H1 (cell line): ENCODE measurements around the gene PACC1. TPM values are rescaled to one million over a fixed set of nuclear protein-coding genes. Genes with fewer than 3 reads are reported as not detected.

ENCODE experiments used
- CTCF ChIA-PET: fragments of 300-600 bp; sonication (Branson Sonifier 250); formaldehyde crosslinking; loops from one replicate; lab custom pipeline; 2021; ENCODE audit not compliant: partially characterized antibody; lab: Charles Lee
- POLR2A ChIA-PET: fragments of 300-600 bp; sonication (Branson Sonifier 250); formaldehyde crosslinking; loops from one replicate; lab custom pipeline; 2021; ENCODE audit warnings: inconsistent platforms; ENCODE audit not compliant: partially characterized antibody; lab: Charles Lee
- DNase-seq, 2 experiments: peaks; one replicate each; pipeline versions ENCODE4 v3.0.0 to v3.0.0-alpha.2; 2010 to 2022; ENCODE audit warnings: low spot score in 2 of 2, low read depth in 1 of 2, mixed read lengths in 1 of 2
- FAIRE-seq: peaks from 2 replicates; lab custom pipeline; 2011; peaks lifted over from hg19 to GRCh38; lab: Jason Lieb, UNC
- H2AFZ ChIP-seq: 2 replicates; pipeline ENCODE4 v1.8.1; 2012; ENCODE audit warnings: low read length, inconsistent platforms
- H2AK5ac ChIP-seq: 2 replicates; pipeline ENCODE4 v1.6.1; 2013; ENCODE audit warnings: low read depth, low read length
- H2BK120ac ChIP-seq: replicated peaks from 2 replicates; pipeline ENCODE3; 2013; ENCODE audit warnings: low read depth, low read length, inconsistent platforms
- H2BK12ac ChIP-seq: 2 replicates; pipeline ENCODE4 v1.6.1; 2013; ENCODE audit warnings: low read depth, low read length
- H2BK15ac ChIP-seq: 2 replicates; pipeline ENCODE4 v1.6.1; 2013; ENCODE audit warnings: low read length
- H2BK20ac ChIP-seq: 2 replicates; pipeline ENCODE4 v1.6.1; 2013; ENCODE audit warnings: low read length
- H2BK5ac ChIP-seq: 2 replicates; pipeline ENCODE4 v1.6.1; 2013; ENCODE audit warnings: low read depth, low read length
- H3K14ac ChIP-seq: 2 replicates; pipeline ENCODE4 v1.6.1; 2013; ENCODE audit warnings: inconsistent platforms; ENCODE audit not compliant: insufficient read length
- H3K18ac ChIP-seq: 2 replicates; pipeline ENCODE4 v1.6.1; 2013; ENCODE audit warnings: low read length; ENCODE audit errors: extremely low read depth
- H3K23ac ChIP-seq: 2 replicates; pipeline ENCODE4 v1.6.1; 2013; ENCODE audit warnings: inconsistent platforms; ENCODE audit not compliant: insufficient read length
- H3K23me2 ChIP-seq: 2 replicates; pipeline ENCODE4 v1.6.1; 2013; ENCODE audit warnings: low read depth, low read length
- H3K27ac ChIP-seq: 2 replicates; pipeline ENCODE4 v1.6.1; 2011; ENCODE audit warnings: low read depth, low read length, inconsistent platforms
- H3K27me3 ChIP-seq, 4 experiments: replicated peaks in 1 of 4; 1 replicate in 1 of 4; 2 replicates in 3 of 4; pipeline versions ENCODE4 v1.6.1 to v1.8.1; 2011 to 2013; ENCODE audit warnings: low read length in 3 of 4, mild to moderate bottlenecking in 3 of 4, inconsistent platforms in 2 of 4, mixed read lengths in 2 of 4, moderate library complexity in 1 of 4; ENCODE audit not compliant: control insufficient read depth in 3 of 4, insufficient read depth in 3 of 4; ENCODE audit errors: extremely low read depth in 1 of 4
- H3K36me3 ChIP-seq, 4 experiments: 2 replicates each; pipeline versions ENCODE4 v1.6.1 to v1.8.1; 2011 to 2013; ENCODE audit warnings: mild to moderate bottlenecking in 4 of 4, low read length in 3 of 4, moderate library complexity in 2 of 4, control low read depth in 1 of 4, inconsistent platforms in 1 of 4; ENCODE audit not compliant: insufficient read depth in 4 of 4, control insufficient read depth in 2 of 4
- H3K4ac ChIP-seq: replicated peaks from 2 replicates; pipeline ENCODE3; 2013; ENCODE audit warnings: low read length, low read depth, mixed read lengths, inconsistent platforms; ENCODE audit not compliant: insufficient read length
- H3K4me1 ChIP-seq, 4 experiments: replicated peaks in 1 of 4; 1 replicate in 1 of 4; 2 replicates in 3 of 4; pipeline versions ENCODE4 v1.6.1 to v1.8.1; 2011 to 2013; ENCODE audit warnings: low read length in 3 of 4, inconsistent platforms in 2 of 4, mixed read lengths in 1 of 4; ENCODE audit not compliant: insufficient read depth in 4 of 4, control insufficient read depth in 3 of 4
- H3K4me2 ChIP-seq, 2 experiments: 2 replicates each; pipeline versions ENCODE4 v1.6.1 to v1.8.1; 2011 to 2013; ENCODE audit warnings: low read depth in 2 of 2, low read length in 2 of 2, control low read depth in 1 of 2, inconsistent platforms in 1 of 2, mild to moderate bottlenecking in 1 of 2; ENCODE audit not compliant: insufficient read depth in 1 of 2
- H3K4me3 ChIP-seq, 4 experiments: fragments of 200-600, 300-600 bp in 1 of 4; sonication (generic), shearing (Covaris generic), sonication (Bioruptor Twin) in 1 of 4; 2 replicates each; pipeline versions ENCODE4 v1.5.1 to v1.8.1; 2011 to 2016; ENCODE audit warnings: low read length in 4 of 4, low read depth in 3 of 4, control low read depth in 2 of 4, inconsistent platforms in 2 of 4, mild to moderate bottlenecking in 2 of 4, mixed read lengths in 1 of 4, moderate library complexity in 1 of 4; ENCODE audit not compliant: insufficient read depth in 2 of 4; ENCODE audit errors: extremely low read depth in 1 of 4
- H3K56ac ChIP-seq: replicated peaks from 2 replicates; pipeline ENCODE3; 2013; ENCODE audit warnings: low read depth, mild to moderate bottlenecking, mixed read lengths, low read length, inconsistent platforms; ENCODE audit not compliant: insufficient read length
- H3K79me1 ChIP-seq: 2 replicates; pipeline ENCODE4 v1.6.1; 2013; ENCODE audit warnings: low read depth, low read length, control low read depth
- H3K79me2 ChIP-seq, 2 experiments: 2 replicates each; pipeline versions ENCODE4 v1.6.1 to v1.8.1; 2012 to 2013; ENCODE audit warnings: low read length in 2 of 2, mild to moderate bottlenecking in 2 of 2, inconsistent platforms in 1 of 2; ENCODE audit not compliant: insufficient read depth in 2 of 2, control insufficient read depth in 1 of 2
- H3K9ac ChIP-seq, 4 experiments: replicated peaks in 1 of 4; 1 replicate in 1 of 4; 2 replicates in 3 of 4; pipeline versions ENCODE4 v1.6.1 to v1.8.1; 2011 to 2013; ENCODE audit warnings: low read depth in 3 of 4, low read length in 3 of 4, control low read depth in 2 of 4, mild to moderate bottlenecking in 2 of 4, moderate library complexity in 2 of 4, inconsistent platforms in 1 of 4; ENCODE audit errors: extremely low read depth in 1 of 4
- H3K9me3 ChIP-seq, 2 experiments: 2 replicates each; pipeline versions ENCODE4 v1.6.1 to v1.8.1; 2012 to 2013; ENCODE audit warnings: mild to moderate bottlenecking in 2 of 2, moderate library complexity in 2 of 2, control low read depth in 1 of 2, inconsistent platforms in 1 of 2, low read depth in 1 of 2, low read length in 1 of 2, mixed read lengths in 1 of 2; ENCODE audit not compliant: insufficient read depth in 2 of 2
- H4K20me1 ChIP-seq, 2 experiments: replicated peaks in 1 of 2; 2 replicates each; pipeline versions ENCODE3 to v1.8.1; 2011 to 2013; ENCODE audit warnings: inconsistent platforms in 2 of 2, low read length in 2 of 2, mild to moderate bottlenecking in 1 of 2; ENCODE audit not compliant: insufficient read depth in 2 of 2, control insufficient read depth in 1 of 2
- H4K5ac ChIP-seq: 2 replicates; pipeline ENCODE4 v1.6.1; 2013; ENCODE audit warnings: low read length, low read depth, mixed read lengths, inconsistent platforms; ENCODE audit not compliant: insufficient read length
- H4K8ac ChIP-seq: 2 replicates; pipeline ENCODE4 v1.8.0; 2013; ENCODE audit warnings: mild to moderate bottlenecking, moderate library complexity, low read length, inconsistent platforms; ENCODE audit not compliant: insufficient read depth; ENCODE audit errors: extremely low read depth
- H4K91ac ChIP-seq: replicated peaks from 2 replicates; pipeline ENCODE3; 2013; ENCODE audit warnings: low read length, mixed read lengths, inconsistent platforms; ENCODE audit not compliant: insufficient read length
- BACH1 ChIP-seq: IDR thresholded peaks from 2 replicates; pipeline ENCODE4 v1.6.1; 2012; ENCODE audit warnings: low read length, improper control_type of control experiment
- CBX8 ChIP-seq: fragments of 300-800, 300-1000 bp; sonication (generic); IDR thresholded peaks from 2 replicates; pipeline ENCODE4 v1.7.1; 2016; ENCODE audit warnings: low read depth, low read length, borderline replicate concordance
- EGR1 ChIP-seq: IDR thresholded peaks from 2 replicates; pipeline ENCODE4 v1.6.1; 2011; ENCODE audit warnings: low read depth, low read length, borderline replicate concordance
- EP300 ChIP-seq, 2 experiments: IDR thresholded peaks; 1 replicate in 1 of 2; 2 replicates in 1 of 2; pipeline ENCODE4 v1.6.1; 2011 to 2012; ENCODE audit warnings: low read depth in 2 of 2, low read length in 2 of 2, mild to moderate bottlenecking in 2 of 2, borderline replicate concordance in 1 of 2, inconsistent platforms in 1 of 2, moderate library complexity in 1 of 2
- GTF2F1 ChIP-seq: IDR thresholded peaks from 2 replicates; pipeline ENCODE4 v1.6.1; 2012; ENCODE audit warnings: low read depth, low read length, improper control_type of control experiment, borderline replicate concordance
- HDAC2 ChIP-seq, 2 experiments: fragments of 300-600 bp in 1 of 2; sonication (generic) in 1 of 2; IDR thresholded peaks; 2 replicates each; pipeline ENCODE4 v1.6.1; 2011 to 2012; ENCODE audit warnings: low read depth in 2 of 2, low read length in 2 of 2, mild to moderate bottlenecking in 2 of 2, moderate library complexity in 2 of 2, borderline replicate concordance in 1 of 2, inconsistent platforms in 1 of 2
- POLR2A ChIP-seq, 2 experiments: IDR thresholded peaks; 1 replicate in 1 of 2; 2 replicates in 1 of 2; pipeline ENCODE4 v1.6.1; 2011; ENCODE audit warnings: low read depth in 2 of 2, low read length in 2 of 2, mild to moderate bottlenecking in 2 of 2; ENCODE audit errors: control extremely low read depth in 1 of 2
- POU5F1 ChIP-seq: IDR thresholded peaks from 2 replicates; pipeline ENCODE4 v1.6.1; 2011; ENCODE audit warnings: low read depth, mild to moderate bottlenecking, low read length, moderate library complexity
- TAF7 ChIP-seq: optimal IDR thresholded peaks from 2 replicates; pipeline ENCODE3; 2011; ENCODE audit warnings: low read depth, mild to moderate bottlenecking, inconsistent platforms, low read length, moderate library complexity, borderline replicate concordance
- WGBS, 2 experiments: shearing (Covaris generic) in 1 of 2; methylation state at CpG; one replicate each; pipeline versions ENCODE4 v1.1.6 to v1.1.7; 2013 to 2015; ENCODE audit warnings: low lambda C conversion rate in 2 of 2, mixed read lengths in 2 of 2, inconsistent platforms in 1 of 2, low coverage in 1 of 2, missing lambda C conversion rate in 1 of 2; ENCODE audit not compliant: insufficient replicate concordance in 2 of 2, insufficient coverage in 1 of 2, insufficient read length in 1 of 2; ENCODE audit errors: extremely low coverage in 1 of 2, missing lambda C conversion rate in 1 of 2; 5-methylcytosine and 5-hydroxymethylcytosine counted together
- polyA plus RNA-seq, 7 experiments: library from polyadenylated mRNA; depleted of rRNA in 3 of 7; stranded (reverse) in 5 of 7; unstranded in 2 of 7; fragments of >200 nt in 5 of 7; fragments of 200-250 nt in 2 of 7; gene quantifications; 1 replicate in 5 of 7; 2 replicates in 1 of 7; 4 replicates in 1 of 7; pipeline versions ENCODE4 v1.2.1 to v1.2.3, GENCODE V29; 2011 to 2013; ENCODE audit warnings: missing spikeins in 2 of 7, mixed read lengths in 2 of 7
- total RNA-seq: library from RNA; stranded (reverse); fragmentation: NEBNext Ultra II Directional; extraction: Animal tissue kit (Norgen Biotek cat#: 25700); gene quantifications from 2 replicates; pipeline ENCODE4 v1.2.1, GENCODE V29; 2021

The PACC1 gene
- total and polyA plus RNA-seq, 2 of the 8 experiments (the other 6 are each of a cell fraction or from before 2014, with no cell fraction given), result 18.8 to 23.5 TPM

- 92% methylated on average over 10 of the region's 10 CpGs; no CpG with 5 or more reads in 1 of the 2 experiments for WGBS, 2 experiments
- H3K18ac ChIP-seq, result no peak overlapping the region
- H4K8ac ChIP-seq, result no peak overlapping the region
- H3K4me2 ChIP-seq, result no peak overlapping the region
- H3K79me1 ChIP-seq, result no peaks in the 10 kb centered on the region
- CTCF ChIA-PET, result interaction anchor here (0.7 to 2.1 kb wide), 3 partner anchors 13 to 82 kb away, joined by 3 to 9 read pairs (median 3); no protein-coding TSS in a partner anchor
- no peak overlapping the region for H2BK5ac ChIP-seq
- no peak overlapping the region for H2AFZ ChIP-seq
- FAIRE-seq (no peak), DNase-seq (no peak)
- H3K23ac ChIP-seq, result no peak overlapping the region
- no peak for TF ChIP-seq POLR2A (IDR thresholded peaks at IDR 0.05; ENCODE audit: control extremely low read depth in 1 of 2, low read depth in 2 of 2, low read length in 2 of 2)
- no peak for TF ChIP-seq TAF7
- TF ChIP-seq GTF2F1, result no peak
- no peak for TF ChIP-seq BACH1
- no peak for TF ChIP-seq POU5F1
- no peak for TF ChIP-seq CBX8
- TF ChIP-seq EGR1, result no peak
- TF ChIP-seq HDAC2 (IDR thresholded peaks at IDR 0.05; ENCODE audit: borderline replicate concordance in 1 of 2, low read depth in 2 of 2, low read length in 2 of 2), result no peak
- no peak for TF ChIP-seq EP300 (IDR thresholded peaks at IDR 0.05; ENCODE audit: borderline replicate concordance in 1 of 2, low read depth in 2 of 2, low read length in 2 of 2)
- H3K14ac ChIP-seq, result no peak overlapping the region
- H3K23me2 ChIP-seq, result no peaks in the 10 kb centered on the region
- H3K36me3 ChIP-seq, result peaks cover 0 to 17% (median 5%) of the 10 kb centered on the region in 4 experiments; a peak in 4 of 8 replicates
- H3K4ac ChIP-seq, result no peak overlapping the region
- H3K9me3 ChIP-seq, result no peaks in the 10 kb centered on the region
- no peak overlapping the region for H4K5ac ChIP-seq
- no peak overlapping the region for H2BK15ac ChIP-seq
- peaks cover 0 to 2% of the 10 kb centered on the region in 2 experiments for H4K20me1 ChIP-seq
- no peaks in the 10 kb centered on the region for H3K79me2 ChIP-seq
- no peaks in the 10 kb centered on the region for H3K27me3 ChIP-seq
- POLR2A ChIA-PET, result no interaction called here
- H3K4me3 ChIP-seq, result no peak overlapping the region
- no peaks in the 10 kb centered on the region for H3K4me1 ChIP-seq
- no peak overlapping the region for H2BK20ac ChIP-seq
- no peak overlapping the region for H2BK12ac ChIP-seq
- no peak overlapping the region for H3K27ac ChIP-seq
- H2AK5ac ChIP-seq, result no peak overlapping the region
- H3K9ac ChIP-seq, result no peak overlapping the region
- no peak overlapping the region for H3K56ac ChIP-seq
- H2BK120ac ChIP-seq, result no peak overlapping the region
- no peak overlapping the region for H4K91ac ChIP-seq
Observed at GRCh38 chr1:212351588-212352362, 62.9 kb downstream of the PACC1 start.
